ENCODE data around the gene BTBD19. TPM values are rescaled to one million over a fixed set of nuclear protein-coding genes. Genes with fewer than 3 reads are reported as not detected.

The BTBD19 gene
- total RNA-seq, 1 donor from 2014 or later = 30.6 TPM

DNA sequence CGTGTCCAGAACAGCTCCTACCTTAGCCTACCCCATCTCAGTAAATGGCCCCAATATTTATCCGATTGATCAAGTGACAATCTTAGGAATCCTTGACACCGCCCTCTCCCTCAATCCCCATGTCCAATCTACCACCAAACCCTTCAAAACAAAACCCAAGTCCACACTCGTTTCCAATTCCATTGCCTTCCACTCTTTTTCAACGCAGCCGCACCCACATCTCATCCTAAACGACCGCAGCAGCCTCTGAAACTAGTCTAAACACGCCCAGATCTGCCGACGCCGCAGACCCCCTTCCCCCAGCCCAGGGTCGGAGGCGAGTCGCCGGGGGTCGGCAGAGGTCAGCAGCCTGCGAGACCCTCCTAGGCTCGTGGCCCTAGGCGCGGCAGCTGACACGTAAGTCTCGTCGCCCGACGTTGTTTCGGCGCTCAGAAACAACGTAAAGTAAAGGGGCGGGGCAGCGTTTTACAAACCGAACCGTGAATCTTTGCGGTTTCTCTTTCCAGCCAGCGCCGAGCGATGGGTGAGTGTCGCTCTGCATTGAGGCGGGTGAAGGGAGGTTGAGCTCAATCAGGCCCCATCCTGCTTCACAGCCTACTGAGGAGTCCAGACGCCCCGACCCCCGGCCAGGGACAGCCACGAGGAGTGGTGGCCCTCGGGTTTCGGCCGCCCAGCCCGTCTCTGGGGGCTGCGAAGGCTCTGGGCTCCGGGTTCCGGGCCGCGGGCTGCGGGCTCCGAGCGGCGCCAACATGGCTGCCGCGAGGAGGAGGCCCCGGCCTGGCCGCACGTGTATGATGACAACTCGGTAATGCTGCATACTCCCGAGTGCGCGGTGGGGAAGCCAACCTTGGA is 33.0 kb upstream of the BTBD19 start, which contains the start of gene RPS8:
TSS of gene RPS8 (plus strand) at position 463 of the 852 bp plus-strand sequence. CDS start at position 520, 57 bp downstream.
- peak within 1 kb of the TSS; percentile 98 for H3K27ac Mint-ChIP-seq (ENCODE audit: unreplicated experiment)
- FAIRE-seq (no peak), DNase-seq (ENCODE audit: low read depth) (peak; percentile 84)
- no peak for TF ChIP-seq EZH2 (IDR thresholded peaks at IDR 0.05; ENCODE audit: insufficient read depth, low read length)
- TF ChIP-seq, protein P1, sequence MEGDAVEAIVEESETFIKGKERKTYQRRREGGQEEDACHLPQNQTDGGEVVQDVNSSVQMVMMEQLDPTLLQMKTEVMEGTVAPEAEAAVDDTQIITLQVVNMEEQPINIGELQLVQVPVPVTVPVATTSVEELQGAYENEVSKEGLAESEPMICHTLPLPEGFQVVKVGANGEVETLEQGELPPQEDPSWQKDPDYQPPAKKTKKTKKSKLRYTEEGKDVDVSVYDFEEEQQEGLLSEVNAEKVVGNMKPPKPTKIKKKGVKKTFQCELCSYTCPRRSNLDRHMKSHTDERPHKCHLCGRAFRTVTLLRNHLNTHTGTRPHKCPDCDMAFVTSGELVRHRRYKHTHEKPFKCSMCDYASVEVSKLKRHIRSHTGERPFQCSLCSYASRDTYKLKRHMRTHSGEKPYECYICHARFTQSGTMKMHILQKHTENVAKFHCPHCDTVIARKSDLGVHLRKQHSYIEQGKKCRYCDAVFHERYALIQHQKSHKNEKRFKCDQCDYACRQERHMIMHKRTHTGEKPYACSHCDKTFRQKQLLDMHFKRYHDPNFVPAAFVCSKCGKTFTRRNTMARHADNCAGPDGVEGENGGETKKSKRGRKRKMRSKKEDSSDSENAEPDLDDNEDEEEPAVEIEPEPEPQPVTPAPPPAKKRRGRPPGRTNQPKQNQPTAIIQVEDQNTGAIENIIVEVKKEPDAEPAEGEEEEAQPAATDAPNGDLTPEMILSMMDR (IDR thresholded peaks at IDR 0.05; ENCODE audit: insufficient read depth, low read depth, low read length) = no peak
- H4K20me1 ChIP-seq (ENCODE audit: insufficient read depth, low read length) = peaks cover 45% of the 10 kb centered on the region
- peaks cover 27% of the 10 kb centered on the region for H3K36me3 ChIP-seq (ENCODE audit: insufficient read depth, low read length)
- peak within 1 kb of the TSS; percentile 92 for H3K4me3 Mint-ChIP-seq (ENCODE audit: unreplicated experiment)
- no peaks in the 10 kb centered on the region for H3K9me3 Mint-ChIP-seq (ENCODE audit: unreplicated experiment)
- H3K4me3 ChIP-seq (ENCODE audit: insufficient read depth, low read depth, low read length) = peak within 1 kb of the TSS; percentile 86
- peaks cover 45% of the 10 kb centered on the region for H3K79me2 ChIP-seq (ENCODE audit: insufficient read depth, low read length)
- H3K27ac ChIP-seq (ENCODE audit: low read depth, low read length) = peak within 1 kb of the TSS; percentile 95
- peaks cover 19% of the 10 kb centered on the region for H3K36me3 Mint-ChIP-seq (ENCODE audit: low read depth, unreplicated experiment)
- H3K9me3 ChIP-seq (ENCODE audit: insufficient read depth, low read depth, low read length) = no peaks in the 10 kb centered on the region
- peak within 1 kb of the TSS; percentile 95 for H3K4me2 ChIP-seq (ENCODE audit: low read length)
- H3K27me3 ChIP-seq (ENCODE audit: insufficient read depth, low read length) = no peaks in the 10 kb centered on the region
- no peaks in the 10 kb centered on the region for H3K27me3 Mint-ChIP-seq (ENCODE audit: low read depth, unreplicated experiment)
- peaks cover 18% of the 10 kb centered on the region for H3K4me1 ChIP-seq (ENCODE audit: insufficient read depth, low read length)
- peak within 1 kb of the TSS; percentile 97 for H3K9ac ChIP-seq (ENCODE audit: low read length)
- peak within 1 kb of the TSS; percentile 78 for H2AFZ ChIP-seq (ENCODE audit: low read depth, low read length)
- peaks cover 20% of the 10 kb centered on the region for H3K4me1 Mint-ChIP-seq (ENCODE audit: low read depth, unreplicated experiment)

GRCh38 chr1:44775930-44776729 is 32.2 kb upstream of the BTBD19 start:
- FAIRE-seq (no peak), DNase-seq (ENCODE audit: low read depth) (no peak)
- Histone ChIP-seq H3K9ac (ENCODE audit: low read length) (peak overlapping the region; percentile 97), H3K79me2 (ENCODE audit: insufficient read depth, low read length) (peaks cover 45% of the 10 kb centered on the region), H3K9me3 (ENCODE audit: insufficient read depth, low read depth, low read length) (no peaks in the 10 kb centered on the region), H3K4me1 (ENCODE audit: insufficient read depth, low read length) (peaks cover 18% of the 10 kb centered on the region), H3K4me2 (ENCODE audit: low read length) (peak overlapping the region; percentile 95), H3K27me3 (ENCODE audit: insufficient read depth, low read length) (no peaks in the 10 kb centered on the region), H3K4me3 (ENCODE audit: insufficient read depth, low read depth, low read length) (peak overlapping the region; percentile 86), H2AFZ (ENCODE audit: low read depth, low read length) (peak overlapping the region; percentile 78), H4K20me1 (ENCODE audit: insufficient read depth, low read length) (peaks cover 53% of the 10 kb centered on the region), H3K36me3 (ENCODE audit: insufficient read depth, low read length) (peaks cover 27% of the 10 kb centered on the region), H3K27ac (ENCODE audit: low read depth, low read length) (peak overlapping the region; percentile 95)
- H3K36me3 Mint-ChIP-seq (ENCODE audit: low read depth, unreplicated experiment) = peaks cover 22% of the 10 kb centered on the region
- peak overlapping the region; percentile 92 for H3K4me3 Mint-ChIP-seq (ENCODE audit: unreplicated experiment)
- H3K9me3 Mint-ChIP-seq (ENCODE audit: unreplicated experiment) = no peaks in the 10 kb centered on the region
- no peaks in the 10 kb centered on the region for H3K27me3 Mint-ChIP-seq (ENCODE audit: low read depth, unreplicated experiment)
- peak overlapping the region; percentile 59 for H3K27ac Mint-ChIP-seq (ENCODE audit: unreplicated experiment)
- peaks cover 20% of the 10 kb centered on the region for H3K4me1 Mint-ChIP-seq (ENCODE audit: low read depth, unreplicated experiment)
- TF ChIP-seq EZH2 (IDR thresholded peaks at IDR 0.05; ENCODE audit: insufficient read depth, low read length) = no peak
- TF ChIP-seq, protein P1 (IDR thresholded peaks at IDR 0.05; ENCODE audit: insufficient read depth, low read depth, low read length) = no peak
